Rectal smooth muscle tissue (tissue), 1 donor: Measurements from ENCODE around the gene CTDSP2.

Source experiments
- H3K27ac ChIP-seq: one replicate; pipeline ENCODE4 v1.7.0; 2013; ENCODE audit warnings: low read depth, low read length, inconsistent platforms
- H3K27me3 ChIP-seq: one replicate; pipeline ENCODE4 v1.7.0; 2013; ENCODE audit warnings: low read length; ENCODE audit not compliant: control insufficient read depth, insufficient read depth
- H3K36me3 ChIP-seq: one replicate; pipeline ENCODE4 v1.7.0; 2013; ENCODE audit warnings: low read length; ENCODE audit not compliant: control insufficient read depth, insufficient read depth
- H3K4me1 ChIP-seq: one replicate; pipeline ENCODE4 v1.7.0; 2013; ENCODE audit warnings: low read length; ENCODE audit not compliant: control insufficient read depth, insufficient read depth
- H3K4me3 ChIP-seq: one replicate; pipeline ENCODE4 v1.7.0; 2013; ENCODE audit warnings: low read length
- H3K9ac ChIP-seq: one replicate; pipeline ENCODE4 v1.7.0; 2013; ENCODE audit warnings: low read length

Gene CTDSP2, protein sequence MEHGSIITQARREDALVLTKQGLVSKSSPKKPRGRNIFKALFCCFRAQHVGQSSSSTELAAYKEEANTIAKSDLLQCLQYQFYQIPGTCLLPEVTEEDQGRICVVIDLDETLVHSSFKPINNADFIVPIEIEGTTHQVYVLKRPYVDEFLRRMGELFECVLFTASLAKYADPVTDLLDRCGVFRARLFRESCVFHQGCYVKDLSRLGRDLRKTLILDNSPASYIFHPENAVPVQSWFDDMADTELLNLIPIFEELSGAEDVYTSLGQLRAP

GRCh38 chr12:57846577-57847319, at the start of gene CTDSP2:
TSS of gene CTDSP2 (minus strand) at chr12:57846729. CDS start at chr12:57846435, 294 bp downstream.
- Histone ChIP-seq H3K9ac (peak within 1 kb of the TSS; percentile 98), H3K36me3 (no peaks in the 10 kb centered on the region), H3K27ac (peak within 1 kb of the TSS; percentile 100), H3K4me1 (peaks cover 23% of the 10 kb centered on the region), H3K4me3 (peak within 1 kb of the TSS; percentile 97), H3K27me3 (no peaks in the 10 kb centered on the region)

DNA sequence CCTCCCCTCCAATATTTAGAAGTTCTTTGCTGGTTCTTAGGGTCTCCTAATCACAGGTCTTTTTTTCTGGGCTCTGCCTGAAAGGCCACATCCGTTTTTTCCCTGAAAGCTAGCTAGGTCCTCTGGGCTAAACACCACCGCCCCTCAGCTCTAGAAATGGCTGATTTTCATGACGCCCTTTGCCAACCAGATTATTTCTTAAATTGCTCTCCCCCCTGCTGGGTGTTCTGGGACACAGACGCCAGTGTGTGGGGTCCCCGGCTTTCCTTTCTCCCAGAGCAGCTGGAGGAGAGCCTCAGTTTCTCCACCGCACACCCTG, 49.5 kb upstream of the CTDSP2 start:
- Histone ChIP-seq H3K36me3 (no peaks in the 10 kb centered on the region), H3K4me3 (peak overlapping the region; percentile 65), H3K27me3 (no peaks in the 10 kb centered on the region), H3K9ac (peak overlapping the region; percentile 55), H3K4me1 (peaks cover 62% of the 10 kb centered on the region), H3K27ac (peak overlapping the region; percentile 99)

GRCh38 chr12:57895389-57896114, 49.0 kb upstream of the CTDSP2 start:
- peak overlapping the region; percentile 65 for H3K4me3 ChIP-seq
- H3K27ac ChIP-seq = peak overlapping the region; percentile 99
- H3K9ac ChIP-seq = peak overlapping the region; percentile 55
- H3K4me1 ChIP-seq = peaks cover 62% of the 10 kb centered on the region
- no peaks in the 10 kb centered on the region for H3K36me3 ChIP-seq
- no peaks in the 10 kb centered on the region for H3K27me3 ChIP-seq

GRCh38 chr12:57894399-57895292, 48.1 kb upstream of the CTDSP2 start:
- H3K4me3 ChIP-seq = peak overlapping the region; percentile 49
- peaks cover 68% of the 10 kb centered on the region for H3K4me1 ChIP-seq

DNA sequence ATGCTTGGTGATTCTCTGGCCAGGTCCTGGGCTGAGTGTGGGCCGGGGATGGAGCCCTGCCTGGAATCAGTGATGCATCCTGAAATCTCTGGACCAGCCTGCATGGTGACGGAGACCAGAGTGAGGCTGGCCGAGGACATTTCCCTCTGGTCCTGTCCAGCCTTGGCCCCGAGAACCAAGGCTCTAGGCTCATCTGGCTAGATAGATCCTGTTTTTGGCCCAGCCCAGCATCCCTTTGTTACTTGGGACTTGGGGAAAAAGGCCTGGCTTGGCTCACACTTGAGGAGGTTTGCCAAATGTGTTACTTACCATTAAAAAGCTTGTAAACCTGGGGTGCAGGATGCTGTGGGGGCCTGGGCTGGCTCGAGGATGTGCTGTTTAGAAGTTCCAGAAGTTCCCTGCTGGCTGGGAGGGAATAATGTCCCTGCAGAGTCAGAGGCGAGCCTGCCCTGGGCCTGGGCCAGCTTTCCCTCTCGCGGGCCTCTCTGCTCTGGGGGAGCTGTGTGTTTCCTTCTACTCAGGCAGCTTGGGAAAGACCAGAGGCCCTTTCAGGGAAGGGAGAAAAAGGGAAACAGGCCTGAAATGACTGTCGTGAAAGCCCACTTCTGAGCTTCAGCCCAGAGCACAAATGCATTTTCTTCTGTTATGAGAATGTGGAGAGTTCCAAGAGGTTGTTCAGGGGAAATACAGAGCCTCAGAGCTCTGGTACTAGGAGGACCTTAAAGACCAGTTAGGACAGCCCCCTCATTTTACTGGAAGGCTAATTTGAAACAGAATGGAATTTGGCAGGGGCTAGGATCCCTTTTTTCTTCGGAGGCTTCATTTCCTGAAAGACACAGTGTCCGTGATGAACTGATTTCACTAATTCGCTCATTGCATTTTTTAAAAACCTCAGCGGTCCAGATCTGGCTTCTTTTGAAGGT, 47.2 kb upstream of the CTDSP2 start:
- H3K27me3 ChIP-seq = no peaks in the 10 kb centered on the region
- peak overlapping the region; percentile 21 for H3K9ac ChIP-seq
- peaks cover 71% of the 10 kb centered on the region for H3K4me1 ChIP-seq
- no peaks in the 10 kb centered on the region for H3K36me3 ChIP-seq
- H3K4me3 ChIP-seq = no peak overlapping the region
- peak overlapping the region; percentile 99 for H3K27ac ChIP-seq

More at GRCh38 chr12:57894399-57895292, 48.1 kb upstream of the CTDSP2 start:
- H3K27ac ChIP-seq = peak overlapping the region; percentile 99
- H3K9ac ChIP-seq = peak overlapping the region; percentile 21
- H3K36me3 ChIP-seq = no peaks in the 10 kb centered on the region
- H3K27me3 ChIP-seq = no peaks in the 10 kb centered on the region

DNA sequence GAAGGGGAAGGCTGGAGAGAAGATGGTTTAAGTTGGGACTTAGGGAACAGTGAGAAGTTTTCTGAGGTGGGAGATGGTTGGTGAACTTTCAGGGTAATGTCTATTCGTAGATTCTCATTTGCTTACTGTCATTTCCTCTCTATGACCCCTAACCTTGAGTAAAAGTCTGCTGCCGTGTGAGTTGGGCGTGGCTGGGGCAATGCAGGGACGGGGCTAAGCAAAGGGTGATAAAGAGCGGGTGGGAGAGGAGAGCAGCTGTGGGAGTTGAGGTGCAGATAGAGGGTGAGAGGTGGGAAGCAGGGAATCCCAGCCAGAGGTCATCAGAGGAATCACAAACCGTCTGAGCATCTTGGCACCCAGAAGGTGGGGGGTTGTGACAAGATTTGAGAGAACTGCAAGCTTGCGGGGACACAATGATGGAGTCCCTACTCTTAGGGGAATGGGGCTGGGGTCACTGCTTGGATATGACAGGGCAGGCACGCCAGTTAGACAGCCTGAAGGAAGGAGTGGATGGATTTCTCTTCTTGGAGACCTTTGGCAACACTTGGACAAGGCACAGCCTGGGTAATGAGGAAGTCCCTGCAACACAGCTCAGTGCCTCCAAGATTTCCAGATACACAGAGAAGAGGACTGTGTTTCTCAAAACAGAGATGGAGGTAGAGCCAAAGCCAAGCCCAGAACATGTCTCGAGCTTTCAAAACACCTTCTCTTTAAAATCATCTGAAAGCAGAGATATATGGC, 45.9 kb upstream of the CTDSP2 start:
- peaks cover 68% of the 10 kb centered on the region for H3K4me1 ChIP-seq
- peak overlapping the region; percentile 4 for H3K9ac ChIP-seq
- no peak overlapping the region for H3K4me3 ChIP-seq

DNA sequence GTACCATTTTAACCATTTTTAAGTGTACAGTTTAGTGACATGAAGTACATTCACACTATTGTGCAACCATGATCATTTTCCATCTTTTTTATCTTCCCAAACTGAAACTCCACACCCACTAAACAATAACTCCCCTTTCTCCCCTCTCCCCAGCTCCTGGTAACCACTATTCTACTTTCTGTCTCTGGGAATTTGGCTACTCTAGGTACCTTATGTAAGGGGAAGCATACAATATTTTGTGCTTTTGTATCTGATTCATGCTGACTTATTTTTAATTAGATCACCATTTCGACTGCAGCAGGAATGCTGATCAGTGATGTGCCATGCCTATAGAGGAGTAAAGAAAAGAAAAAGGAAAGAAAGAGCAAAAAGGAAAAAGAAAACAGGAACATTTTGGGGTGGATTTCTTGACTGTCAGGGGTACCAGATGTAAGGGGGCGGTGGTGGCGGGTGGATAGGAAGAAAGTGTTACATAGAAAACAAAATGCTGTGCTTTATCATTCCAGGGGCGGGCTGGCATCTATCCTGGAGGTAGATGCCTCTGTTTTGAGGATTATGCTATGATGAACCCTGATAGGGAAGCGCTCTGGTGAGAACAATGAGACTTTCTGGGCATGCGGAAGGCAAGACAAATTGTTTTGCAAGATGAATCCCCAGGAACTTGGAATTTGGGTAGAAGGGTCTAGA, 45.2 kb upstream of the CTDSP2 start:
- H3K27ac ChIP-seq = peak overlapping the region; percentile 99
- H3K36me3 ChIP-seq = no peaks in the 10 kb centered on the region
- H3K27me3 ChIP-seq = no peaks in the 10 kb centered on the region
- H3K4me3 ChIP-seq = no peak overlapping the region
- peaks cover 63% of the 10 kb centered on the region for H3K4me1 ChIP-seq
- H3K9ac ChIP-seq = no peak overlapping the region

More for the DNA sequence above, 45.9 kb upstream of the CTDSP2 start:
- H3K36me3 ChIP-seq = no peaks in the 10 kb centered on the region
- peak overlapping the region; percentile 99 for H3K27ac ChIP-seq
- no peaks in the 10 kb centered on the region for H3K27me3 ChIP-seq

GRCh38 chr12:57890191-57891115, 43.9 kb upstream of the CTDSP2 start:
- Histone ChIP-seq H3K36me3 (no peaks in the 10 kb centered on the region), H3K27me3 (no peaks in the 10 kb centered on the region), H3K4me1 (peaks cover 55% of the 10 kb centered on the region), H3K9ac (no peak overlapping the region), H3K27ac (peak overlapping the region; percentile 77), H3K4me3 (no peak overlapping the region)

DNA sequence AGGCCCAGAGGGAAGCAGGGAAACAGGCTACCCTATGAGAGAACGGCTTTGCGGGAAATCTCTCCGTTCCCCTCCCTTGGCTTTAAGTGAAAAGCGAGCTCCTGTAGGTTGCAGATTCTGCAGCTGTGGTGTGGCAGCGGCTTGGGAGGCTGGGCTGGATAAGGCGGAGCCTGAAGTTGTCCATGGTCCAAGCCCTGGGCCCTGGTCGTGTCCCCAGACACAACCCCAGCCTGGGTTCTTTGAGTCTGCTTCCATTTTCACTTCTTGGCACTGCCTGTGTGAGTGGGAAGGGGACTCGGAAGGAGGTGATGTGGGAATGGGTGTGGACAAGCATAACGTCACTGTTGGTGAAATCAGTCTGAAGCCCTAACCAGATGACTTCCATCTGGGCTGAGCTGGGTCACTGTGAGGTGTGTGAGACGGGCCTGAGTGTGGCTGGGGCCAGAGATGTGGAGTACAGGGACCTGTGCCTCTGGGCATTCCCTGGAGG, 43.0 kb upstream of the CTDSP2 start:
- Histone ChIP-seq H3K27me3 (no peaks in the 10 kb centered on the region), H3K36me3 (no peaks in the 10 kb centered on the region), H3K27ac (peak overlapping the region; percentile 77), H3K9ac (no peak overlapping the region), H3K4me1 (peaks cover 46% of the 10 kb centered on the region), H3K4me3 (peak overlapping the region; percentile 43)
